HepG2 (cell line): ENCODE results near the gene POLH.
"Not testable (repeated sequence)": the region's sequence is repeated elsewhere in the genome, so short reads cannot be mapped to it uniquely, and the experiment has no call there.

ENCODE experiments used
- BORCS8-MEF2B ChIP-seq: sonication (generic); formaldehyde crosslinking; IDR thresholded peaks from 2 replicates; pipeline ENCODE4 v1.8.0; 2022; ENCODE audit warnings: mild to moderate bottlenecking, missing genetic modification reagents
- CHD2 ChIP-seq: IDR thresholded peaks from 2 replicates; pipeline ENCODE4 v1.6.1; 2011; ENCODE audit warnings: low read depth, low read length, improper control_type of control experiment
- CTCF ChIP-seq: sonication (generic); formaldehyde crosslinking; IDR thresholded peaks from 2 replicates; pipeline ENCODE4 v1.5.0; 2020; ENCODE audit warnings: mild to moderate bottlenecking, missing genetic modification reagents, moderate library complexity
- NR0B2 ChIP-seq: sonication (generic); formaldehyde crosslinking; IDR thresholded peaks from 2 replicates; pipeline ENCODE4 v1.4.0; 2020; ENCODE audit warnings: mild to moderate bottlenecking, missing genetic modification reagents
- NR2C2 ChIP-seq: sonication (generic); formaldehyde crosslinking; IDR thresholded peaks from 2 replicates; pipeline ENCODE4 v1.4.0; 2020; ENCODE audit warnings: missing genetic modification reagents, mild to moderate bottlenecking, moderate library complexity, borderline replicate concordance
- POLR2AphosphoS5 ChIP-seq: IDR thresholded peaks from 2 replicates; pipeline ENCODE4 v1.6.1; 2012; ENCODE audit warnings: low read depth, low read length
- THAP8 ChIP-seq: sonication (generic); formaldehyde crosslinking; IDR thresholded peaks from 2 replicates; pipeline ENCODE4 v1.5.1; 2020; ENCODE audit warnings: missing genetic modification reagents, mild to moderate bottlenecking, borderline replicate concordance
- TOPORS ChIP-seq: sonication (generic); formaldehyde crosslinking; IDR thresholded peaks from 2 replicates; pipeline ENCODE4 v1.8.0; 2023; ENCODE audit warnings: mild to moderate bottlenecking, missing genetic modification reagents
- ZKSCAN8 ChIP-seq: IDR thresholded peaks from 2 replicates; pipeline ENCODE4 v1.6.1; 2016; ENCODE audit warnings: borderline replicate concordance, missing genetic modification reagents, missing compliant biosample characterization
- TF ChIP-seq, protein P1 (sequence below): sonication (generic); formaldehyde crosslinking; IDR thresholded peaks from 2 replicates; pipeline ENCODE4 v1.5.0; 2020; ENCODE audit warnings: mild to moderate bottlenecking, missing genetic modification reagents, borderline replicate concordance
- TF ChIP-seq, protein P2 (sequence below): sonication (generic); formaldehyde crosslinking; IDR thresholded peaks from 2 replicates; pipeline ENCODE4 v1.5.0; 2020; ENCODE audit warnings: mild to moderate bottlenecking, missing genetic modification reagents
- TF ChIP-seq, protein P3 (sequence below): sonication (generic); formaldehyde crosslinking; IDR thresholded peaks from 2 replicates; pipeline ENCODE4 v1.4.0; 2020; ENCODE audit warnings: missing genetic modification reagents, borderline replicate concordance

- not testable (repeated sequence) for TF ChIP-seq CHD2; THAP8 (CRISPR knock-in tag); CTCF (CRISPR knock-in tag); ZKSCAN8; POLR2AphosphoS5; TOPORS (CRISPR knock-in tag); BORCS8-MEF2B (CRISPR knock-in tag); NR0B2 (CRISPR knock-in tag); NR2C2 (CRISPR knock-in tag)
- TF ChIP-seq, protein P1, sequence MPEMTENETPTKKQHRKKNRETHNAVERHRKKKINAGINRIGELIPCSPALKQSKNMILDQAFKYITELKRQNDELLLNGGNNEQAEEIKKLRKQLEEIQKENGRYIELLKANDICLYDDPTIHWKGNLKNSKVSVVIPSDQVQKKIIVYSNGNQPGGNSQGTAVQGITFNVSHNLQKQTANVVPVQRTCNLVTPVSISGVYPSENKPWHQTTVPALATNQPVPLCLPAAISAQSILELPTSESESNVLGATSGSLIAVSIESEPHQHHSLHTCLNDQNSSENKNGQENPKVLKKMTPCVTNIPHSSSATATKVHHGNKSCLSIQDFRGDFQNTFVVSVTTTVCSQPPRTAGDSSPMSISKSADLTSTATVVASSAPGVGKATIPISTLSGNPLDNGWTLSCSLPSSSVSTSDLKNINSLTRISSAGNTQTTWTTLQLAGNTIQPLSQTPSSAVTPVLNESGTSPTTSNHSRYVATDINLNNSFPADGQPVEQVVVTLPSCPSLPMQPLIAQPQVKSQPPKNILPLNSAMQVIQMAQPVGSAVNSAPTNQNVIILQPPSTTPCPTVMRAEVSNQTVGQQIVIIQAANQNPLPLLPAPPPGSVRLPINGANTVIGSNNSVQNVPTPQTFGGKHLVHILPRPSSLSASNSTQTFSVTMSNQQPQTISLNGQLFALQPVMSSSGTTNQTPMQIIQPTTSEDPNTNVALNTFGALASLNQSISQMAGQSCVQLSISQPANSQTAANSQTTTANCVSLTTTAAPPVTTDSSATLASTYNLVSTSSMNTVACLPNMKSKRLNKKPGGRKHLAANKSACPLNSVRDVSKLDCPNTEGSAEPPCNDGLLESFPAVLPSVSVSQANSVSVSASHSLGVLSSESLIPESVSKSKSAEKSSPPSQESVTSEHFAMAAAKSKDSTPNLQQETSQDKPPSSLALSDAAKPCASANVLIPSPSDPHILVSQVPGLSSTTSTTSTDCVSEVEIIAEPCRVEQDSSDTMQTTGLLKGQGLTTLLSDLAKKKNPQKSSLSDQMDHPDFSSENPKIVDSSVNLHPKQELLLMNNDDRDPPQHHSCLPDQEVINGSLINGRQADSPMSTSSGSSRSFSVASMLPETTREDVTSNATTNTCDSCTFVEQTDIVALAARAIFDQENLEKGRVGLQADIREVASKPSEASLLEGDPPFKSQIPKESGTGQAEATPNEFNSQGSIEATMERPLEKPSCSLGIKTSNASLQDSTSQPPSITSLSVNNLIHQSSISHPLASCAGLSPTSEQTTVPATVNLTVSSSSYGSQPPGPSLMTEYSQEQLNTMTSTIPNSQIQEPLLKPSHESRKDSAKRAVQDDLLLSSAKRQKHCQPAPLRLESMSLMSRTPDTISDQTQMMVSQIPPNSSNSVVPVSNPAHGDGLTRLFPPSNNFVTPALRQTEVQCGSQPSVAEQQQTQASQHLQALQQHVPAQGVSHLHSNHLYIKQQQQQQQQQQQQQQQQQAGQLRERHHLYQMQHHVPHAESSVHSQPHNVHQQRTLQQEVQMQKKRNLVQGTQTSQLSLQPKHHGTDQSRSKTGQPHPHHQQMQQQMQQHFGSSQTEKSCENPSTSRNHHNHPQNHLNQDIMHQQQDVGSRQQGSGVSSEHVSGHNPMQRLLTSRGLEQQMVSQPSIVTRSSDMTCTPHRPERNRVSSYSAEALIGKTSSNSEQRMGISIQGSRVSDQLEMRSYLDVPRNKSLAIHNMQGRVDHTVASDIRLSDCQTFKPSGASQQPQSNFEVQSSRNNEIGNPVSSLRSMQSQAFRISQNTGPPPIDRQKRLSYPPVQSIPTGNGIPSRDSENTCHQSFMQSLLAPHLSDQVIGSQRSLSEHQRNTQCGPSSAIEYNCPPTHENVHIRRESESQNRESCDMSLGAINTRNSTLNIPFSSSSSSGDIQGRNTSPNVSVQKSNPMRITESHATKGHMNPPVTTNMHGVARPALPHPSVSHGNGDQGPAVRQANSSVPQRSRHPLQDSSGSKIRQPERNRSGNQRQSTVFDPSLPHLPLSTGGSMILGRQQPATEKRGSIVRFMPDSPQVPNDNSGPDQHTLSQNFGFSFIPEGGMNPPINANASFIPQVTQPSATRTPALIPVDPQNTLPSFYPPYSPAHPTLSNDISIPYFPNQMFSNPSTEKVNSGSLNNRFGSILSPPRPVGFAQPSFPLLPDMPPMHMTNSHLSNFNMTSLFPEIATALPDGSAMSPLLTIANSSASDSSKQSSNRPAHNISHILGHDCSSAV (CRISPR knock-in tag): not testable (repeated sequence)
- TF ChIP-seq, protein P2, sequence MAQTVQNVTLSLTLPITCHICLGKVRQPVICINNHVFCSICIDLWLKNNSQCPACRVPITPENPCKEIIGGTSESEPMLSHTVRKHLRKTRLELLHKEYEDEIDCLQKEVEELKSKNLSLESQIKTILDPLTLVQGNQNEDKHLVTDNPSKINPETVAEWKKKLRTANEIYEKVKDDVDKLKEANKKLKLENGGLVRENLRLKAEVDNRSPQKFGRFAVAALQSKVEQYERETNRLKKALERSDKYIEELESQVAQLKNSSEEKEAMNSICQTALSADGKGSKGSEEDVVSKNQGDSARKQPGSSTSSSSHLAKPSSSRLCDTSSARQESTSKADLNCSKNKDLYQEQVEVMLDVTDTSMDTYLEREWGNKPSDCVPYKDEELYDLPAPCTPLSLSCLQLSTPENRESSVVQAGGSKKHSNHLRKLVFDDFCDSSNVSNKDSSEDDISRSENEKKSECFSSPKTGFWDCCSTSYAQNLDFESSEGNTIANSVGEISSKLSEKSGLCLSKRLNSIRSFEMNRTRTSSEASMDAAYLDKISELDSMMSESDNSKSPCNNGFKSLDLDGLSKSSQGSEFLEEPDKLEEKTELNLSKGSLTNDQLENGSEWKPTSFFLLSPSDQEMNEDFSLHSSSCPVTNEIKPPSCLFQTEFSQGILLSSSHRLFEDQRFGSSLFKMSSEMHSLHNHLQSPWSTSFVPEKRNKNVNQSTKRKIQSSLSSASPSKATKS (CRISPR knock-in tag): not testable (repeated sequence)
- TF ChIP-seq, protein P3, sequence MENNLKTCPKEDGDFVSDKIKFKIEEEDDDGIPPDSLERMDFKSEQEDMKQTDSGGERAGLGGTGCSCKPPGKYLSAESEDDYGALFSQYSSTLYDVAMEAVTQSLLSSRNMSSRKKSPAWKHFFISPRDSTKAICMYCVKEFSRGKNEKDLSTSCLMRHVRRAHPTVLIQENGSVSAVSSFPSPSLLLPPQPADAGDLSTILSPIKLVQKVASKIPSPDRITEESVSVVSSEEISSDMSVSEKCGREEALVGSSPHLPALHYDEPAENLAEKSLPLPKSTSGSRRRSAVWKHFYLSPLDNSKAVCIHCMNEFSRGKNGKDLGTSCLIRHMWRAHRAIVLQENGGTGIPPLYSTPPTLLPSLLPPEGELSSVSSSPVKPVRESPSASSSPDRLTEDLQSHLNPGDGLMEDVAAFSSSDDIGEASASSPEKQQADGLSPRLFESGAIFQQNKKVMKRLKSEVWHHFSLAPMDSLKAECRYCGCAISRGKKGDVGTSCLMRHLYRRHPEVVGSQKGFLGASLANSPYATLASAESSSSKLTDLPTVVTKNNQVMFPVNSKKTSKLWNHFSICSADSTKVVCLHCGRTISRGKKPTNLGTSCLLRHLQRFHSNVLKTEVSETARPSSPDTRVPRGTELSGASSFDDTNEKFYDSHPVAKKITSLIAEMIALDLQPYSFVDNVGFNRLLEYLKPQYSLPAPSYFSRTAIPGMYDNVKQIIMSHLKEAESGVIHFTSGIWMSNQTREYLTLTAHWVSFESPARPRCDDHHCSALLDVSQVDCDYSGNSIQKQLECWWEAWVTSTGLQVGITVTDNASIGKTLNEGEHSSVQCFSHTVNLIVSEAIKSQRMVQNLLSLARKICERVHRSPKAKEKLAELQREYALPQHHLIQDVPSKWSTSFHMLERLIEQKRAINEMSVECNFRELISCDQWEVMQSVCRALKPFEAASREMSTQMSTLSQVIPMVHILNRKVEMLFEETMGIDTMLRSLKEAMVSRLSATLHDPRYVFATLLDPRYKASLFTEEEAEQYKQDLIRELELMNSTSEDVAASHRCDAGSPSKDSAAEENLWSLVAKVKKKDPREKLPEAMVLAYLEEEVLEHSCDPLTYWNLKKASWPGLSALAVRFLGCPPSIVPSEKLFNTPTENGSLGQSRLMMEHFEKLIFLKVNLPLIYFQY (CRISPR knock-in tag): not testable (repeated sequence)
Measured at GRCh38 chr6:43557620-43558019, 18.4 kb upstream of the POLH start.
